Renal cortex interstitium (tissue), 11 donors: ENCODE data around the gene TBX4. TPM values are rescaled to one million over a fixed set of nuclear protein-coding genes. Genes with fewer than 3 reads are reported as not detected.

Experiments
- DNase-seq, 11 donors: peaks; one replicate each; pipeline ENCODE4 v3.0.0-alpha.2; 2013; ENCODE audit warnings: low read depth in 9 of 11, low spot score in 4 of 11; ENCODE audit errors: extremely low read depth in 1 of 11
- polyA plus RNA-seq, 3 donors: library from polyadenylated mRNA; unstranded; fragments of 120-200 nt; gene quantifications; one replicate each; pipeline ENCODE4 v1.2.1, GENCODE V29; 2013; ENCODE audit not compliant: insufficient read length in 3 of 3

Gene TBX4
- polyA plus RNA-seq, 3 donors, result 0.11 to 0.39 (median 0.29) TPM

DNA sequence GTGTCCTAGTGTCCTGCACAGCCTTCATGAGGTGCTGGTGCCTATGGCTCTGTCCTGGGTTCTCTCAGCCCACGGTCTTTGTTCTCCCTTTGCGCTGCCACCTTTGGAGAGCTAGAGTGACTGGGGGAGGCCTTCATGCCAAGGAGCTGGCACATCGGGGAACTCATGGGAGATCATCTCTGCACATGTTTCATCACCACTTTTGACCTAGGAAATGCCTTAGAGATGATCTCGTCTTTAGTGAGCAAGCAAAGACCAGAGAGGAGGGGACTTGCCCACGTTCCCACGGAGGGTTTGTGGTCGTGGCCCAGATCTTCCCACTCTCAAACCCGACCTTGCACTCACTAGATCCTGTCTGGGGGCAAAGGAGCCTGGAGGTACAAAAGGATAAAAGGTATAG, 23.5 kb downstream of the TBX4 start:
- DNase-seq, result no peak

DNA sequence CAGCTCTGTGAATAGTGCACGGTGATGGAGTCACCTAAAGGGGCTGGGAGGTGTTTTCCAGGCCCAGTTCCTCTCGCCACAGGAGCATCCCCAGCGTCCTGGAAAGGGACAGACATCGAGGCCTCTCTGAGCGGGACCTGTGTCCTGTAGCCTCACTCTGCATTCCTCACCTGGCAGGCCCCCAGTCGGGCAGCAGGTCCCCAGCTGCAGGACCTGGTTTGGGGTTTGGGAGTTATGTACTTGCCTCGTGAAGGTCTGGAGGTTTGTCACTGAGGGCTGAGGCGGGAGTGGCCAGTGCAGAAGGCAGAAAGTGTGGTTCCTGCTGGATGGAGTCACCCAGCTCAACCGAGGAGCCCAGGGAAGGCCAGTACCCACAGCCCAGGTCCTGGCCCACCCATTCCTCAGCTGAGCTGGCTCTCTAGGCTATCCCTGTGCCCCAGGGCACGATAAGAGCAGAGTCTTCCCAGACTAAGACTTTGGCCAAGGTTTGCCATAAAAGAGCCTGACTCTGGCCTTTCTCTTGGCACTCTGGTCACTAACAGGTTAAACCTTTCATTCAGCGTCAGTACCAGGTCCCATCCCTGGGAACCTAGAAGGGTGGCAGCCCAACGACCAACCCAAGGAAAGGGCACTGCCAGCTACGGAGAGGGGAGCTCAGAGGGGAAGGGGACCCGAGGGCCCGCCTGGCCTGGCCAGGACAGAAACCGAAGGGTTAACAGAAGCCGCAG, 24.4 kb downstream of the TBX4 start:
- DNase-seq, result no peak

DNA sequence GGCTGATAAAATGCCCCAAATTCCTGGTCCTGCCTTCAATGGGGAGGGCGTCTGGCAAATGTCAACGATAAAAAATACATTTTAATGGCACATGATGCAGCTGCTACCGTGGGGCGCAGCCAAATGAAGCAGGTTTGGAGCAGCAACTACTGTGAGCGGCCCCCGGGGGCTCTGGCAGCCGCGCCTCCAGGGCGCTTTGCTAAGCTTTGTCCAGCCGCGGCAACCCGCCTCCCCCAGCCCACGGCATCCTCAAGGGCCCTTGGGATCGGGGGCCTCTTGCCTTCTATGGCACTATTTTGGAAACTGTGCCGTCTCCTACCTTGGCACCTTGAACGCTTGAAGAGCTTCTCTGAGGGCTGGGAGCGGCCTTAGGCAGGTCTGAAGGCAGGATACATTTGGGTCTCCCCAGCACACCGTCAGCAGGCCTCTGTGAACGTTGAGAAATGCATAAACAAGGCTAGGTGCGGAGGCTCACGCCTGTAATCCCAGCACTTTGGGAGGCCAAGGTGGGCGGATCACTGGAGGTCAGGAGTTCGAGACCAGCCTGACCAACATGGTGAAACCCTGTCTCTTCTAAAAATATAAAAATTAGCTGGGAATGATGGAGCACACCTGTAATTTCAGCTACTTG, 25.1 kb downstream of the TBX4 start:
- no peak for DNase-seq

DNA sequence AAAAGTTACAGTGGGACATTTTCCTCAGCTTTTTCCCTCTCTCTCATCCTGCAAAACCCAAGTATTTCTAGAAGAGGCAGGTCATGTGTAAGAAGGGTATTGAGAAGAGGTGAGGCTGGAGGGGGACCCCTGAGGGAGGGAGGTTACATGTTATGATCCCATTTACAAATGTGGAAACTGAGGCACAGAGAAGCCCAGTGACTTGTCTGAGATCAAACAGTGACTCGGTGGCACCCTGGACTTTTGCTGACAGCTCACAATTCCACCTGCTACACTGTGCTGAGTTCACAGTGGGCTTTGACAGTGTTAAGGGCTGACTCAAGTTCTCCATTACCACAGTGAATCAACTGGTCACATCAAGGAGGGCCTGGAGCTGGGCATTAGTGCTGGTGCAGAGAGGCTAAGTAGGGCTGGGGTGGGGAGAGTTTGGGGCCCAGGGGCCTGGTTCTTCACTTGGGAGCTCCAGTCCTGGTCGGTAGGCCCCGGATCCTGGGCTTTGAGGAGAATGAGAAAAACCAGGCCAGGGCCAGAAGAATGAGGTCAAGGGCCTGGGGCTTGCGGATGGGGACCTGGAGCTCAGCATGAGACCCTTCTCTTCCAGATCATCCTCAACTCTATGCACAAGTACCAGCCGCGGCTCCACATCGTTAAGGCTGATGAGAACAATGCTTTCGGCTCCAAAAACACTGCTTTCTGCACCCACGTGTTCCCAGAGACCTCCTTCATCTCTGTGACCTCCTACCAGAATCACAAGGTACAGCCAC, 26.0 kb downstream of the TBX4 start:
- DNase-seq, result no peak

DNA sequence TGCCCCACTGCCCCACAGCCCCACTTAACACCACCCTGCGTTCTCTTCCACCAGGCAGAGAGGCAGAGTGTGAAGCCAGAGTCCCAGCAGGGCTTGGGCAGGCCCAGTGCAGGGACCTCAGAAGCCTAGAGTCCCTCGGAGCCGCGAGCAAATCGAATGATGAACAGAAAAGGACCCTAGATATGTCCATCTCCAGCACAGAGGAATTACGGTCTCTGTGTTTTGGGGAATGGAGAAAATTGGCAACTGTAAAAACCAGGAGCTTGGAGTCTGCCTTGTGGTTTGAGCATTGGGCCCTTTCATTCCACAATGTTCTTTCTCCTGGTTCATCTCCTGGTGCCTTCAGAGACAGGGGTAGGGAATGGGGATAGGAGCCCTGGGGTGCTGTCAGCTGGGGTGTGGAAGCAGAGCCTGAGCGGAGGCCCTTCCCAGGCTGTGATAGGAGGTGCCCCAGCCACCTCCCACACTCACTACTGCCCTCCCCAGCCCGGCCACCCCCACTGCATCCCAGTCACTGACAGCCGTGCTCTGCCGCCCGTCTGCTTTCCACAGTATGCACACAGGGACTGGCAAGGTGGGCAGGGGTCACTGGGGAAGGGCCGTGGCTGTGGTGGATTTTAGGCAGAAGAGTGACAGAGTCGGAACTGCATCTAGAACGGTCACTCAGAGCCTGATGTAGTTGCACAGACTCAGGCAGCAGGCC, 26.7 kb downstream of the TBX4 start:
- no peak for DNase-seq

DNA sequence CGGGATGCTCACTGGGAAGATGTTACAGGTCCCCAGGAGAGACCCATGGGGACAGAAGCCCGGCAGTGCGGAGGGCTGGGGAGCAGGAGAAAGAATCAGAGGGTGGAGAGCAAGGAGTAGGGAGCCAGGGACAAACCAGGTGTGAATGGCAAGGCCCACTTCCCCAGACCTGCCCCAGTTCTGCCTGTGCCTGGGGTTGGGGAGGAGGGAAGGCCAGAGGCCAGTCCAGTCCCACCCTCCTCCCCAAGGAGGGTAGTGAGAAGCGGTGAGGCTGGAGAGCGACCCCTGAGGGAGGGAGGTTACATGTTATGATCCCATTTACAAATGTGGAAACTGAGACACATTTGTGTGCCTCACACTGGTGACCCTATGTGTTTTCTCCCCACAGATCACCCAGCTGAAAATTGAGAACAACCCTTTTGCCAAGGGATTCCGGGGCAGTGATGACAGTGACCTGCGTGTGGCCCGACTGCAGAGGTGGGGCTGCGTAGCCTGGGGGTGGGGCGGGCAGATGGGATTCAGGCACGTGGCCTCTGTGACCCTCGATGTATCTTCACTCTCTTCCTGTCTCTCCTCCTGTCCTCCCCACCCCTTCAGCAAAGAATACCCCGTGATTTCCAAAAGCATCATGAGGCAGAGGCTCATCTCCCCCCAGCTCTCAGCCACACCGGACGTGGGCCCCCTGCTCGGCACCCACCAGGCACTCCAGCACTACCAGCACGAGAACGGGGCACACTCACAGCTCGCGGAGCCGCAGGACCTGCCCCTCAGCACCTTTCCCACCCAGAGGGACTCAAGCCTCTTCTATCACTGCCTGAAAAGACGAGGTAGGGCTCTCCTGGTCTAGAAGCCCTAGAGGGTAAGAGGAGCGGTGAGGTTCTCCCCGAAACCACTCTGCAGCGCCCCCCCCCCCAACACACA, 27.5 kb downstream of the TBX4 start:
- DNase-seq, result no peak

DNA sequence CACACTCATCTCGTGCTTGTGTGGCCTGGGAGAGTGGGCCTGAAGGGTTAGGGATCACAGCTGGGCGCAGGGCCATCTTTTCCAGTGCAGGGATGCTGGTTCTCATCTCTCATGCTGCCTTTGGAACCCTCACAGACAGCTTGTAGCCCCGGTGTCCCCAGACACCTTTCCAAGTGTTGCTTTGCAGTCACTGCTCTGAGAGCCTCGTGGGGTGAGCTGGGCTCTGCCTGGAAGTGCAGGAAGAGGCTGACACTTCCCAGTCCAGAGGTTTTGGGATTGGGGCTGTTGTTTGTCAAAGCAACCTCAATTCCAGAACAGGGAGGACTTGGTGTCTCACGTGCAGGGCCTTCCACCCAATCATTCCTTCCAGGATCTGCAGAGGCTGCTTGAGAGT, 28.2 kb downstream of the TBX4 start:
- no peak for DNase-seq

DNA sequence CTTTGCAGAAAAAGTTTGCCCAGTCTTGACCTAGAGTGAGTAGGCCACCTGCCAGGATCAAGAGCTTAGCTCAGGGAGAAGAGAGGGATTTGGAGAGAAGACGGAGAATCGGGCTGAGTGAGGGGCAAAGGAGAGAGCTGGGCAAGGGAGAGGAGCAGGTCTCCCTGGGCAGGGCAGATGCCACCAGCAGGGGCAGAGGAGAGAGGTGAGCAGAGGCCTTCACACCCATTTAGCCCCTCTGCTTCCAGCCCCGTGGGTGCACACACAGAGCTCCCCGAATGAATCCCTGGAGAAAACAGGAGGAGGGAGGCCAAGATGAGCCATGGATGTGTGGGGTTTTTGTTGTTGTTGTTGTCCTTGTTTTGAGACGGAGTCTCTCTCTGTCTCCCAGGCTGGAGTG, 29.2 kb downstream of the TBX4 start:
- DNase-seq, result no peak

DNA sequence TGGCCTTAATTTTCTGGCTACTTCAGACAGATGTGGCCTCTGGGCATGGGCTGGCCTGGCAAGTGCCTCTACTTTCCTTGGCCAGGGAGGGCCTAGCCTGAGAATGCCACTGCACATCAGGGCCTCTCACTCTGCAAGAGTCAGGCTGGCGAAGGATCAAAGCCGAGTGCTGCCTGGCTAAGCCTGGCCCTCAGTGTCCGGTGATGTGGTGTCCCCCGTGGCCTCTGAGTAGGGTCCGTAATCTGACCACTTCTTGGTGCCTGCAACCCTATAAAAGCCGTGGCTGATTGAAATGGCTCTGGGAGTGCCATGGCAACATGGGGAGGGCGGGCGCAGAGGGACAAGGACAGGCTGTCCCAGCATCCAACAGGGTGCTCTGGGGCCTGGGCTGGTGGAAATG, 30.2 kb downstream of the TBX4 start:
- DNase-seq, result no peak

DNA sequence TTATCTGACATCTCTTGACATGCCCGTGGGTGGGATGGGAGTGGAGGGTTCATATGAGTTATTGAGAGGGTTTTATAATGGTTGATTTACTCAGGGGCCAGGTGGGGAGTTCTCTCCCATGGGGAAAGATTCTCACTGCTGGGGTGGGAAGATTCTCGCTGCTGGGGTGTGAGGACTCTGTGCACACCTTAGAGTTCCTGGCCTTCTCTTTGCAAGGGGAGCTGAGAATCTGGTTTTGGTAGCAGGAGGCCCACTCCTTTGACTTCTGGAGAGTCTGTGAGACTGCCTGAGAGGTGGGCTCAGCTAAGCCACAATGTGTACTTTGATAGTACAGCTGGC, 31.5 kb downstream of the TBX4 start:
- DNase-seq, result no peak

DNA sequence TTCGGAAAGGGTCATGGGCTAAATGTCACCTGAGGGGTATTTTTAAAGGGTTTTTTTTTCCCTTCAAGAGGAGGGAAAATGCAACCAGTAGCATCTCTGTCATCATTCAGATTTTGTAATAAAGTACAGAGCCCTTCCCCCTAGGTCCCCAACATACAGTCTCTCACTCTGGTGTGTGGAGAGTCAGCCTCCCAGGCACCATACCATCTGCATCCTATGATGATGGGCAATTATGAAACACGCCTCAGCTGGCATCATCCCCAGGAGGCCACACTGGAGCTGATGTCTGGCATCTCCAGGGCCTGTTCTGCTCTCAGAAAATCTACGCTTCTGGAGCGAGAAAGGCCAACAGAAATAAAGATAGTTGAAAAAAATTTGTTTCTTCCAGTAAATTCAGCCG, 32.0 kb downstream of the TBX4 start:
- DNase-seq, result no peak

DNA sequence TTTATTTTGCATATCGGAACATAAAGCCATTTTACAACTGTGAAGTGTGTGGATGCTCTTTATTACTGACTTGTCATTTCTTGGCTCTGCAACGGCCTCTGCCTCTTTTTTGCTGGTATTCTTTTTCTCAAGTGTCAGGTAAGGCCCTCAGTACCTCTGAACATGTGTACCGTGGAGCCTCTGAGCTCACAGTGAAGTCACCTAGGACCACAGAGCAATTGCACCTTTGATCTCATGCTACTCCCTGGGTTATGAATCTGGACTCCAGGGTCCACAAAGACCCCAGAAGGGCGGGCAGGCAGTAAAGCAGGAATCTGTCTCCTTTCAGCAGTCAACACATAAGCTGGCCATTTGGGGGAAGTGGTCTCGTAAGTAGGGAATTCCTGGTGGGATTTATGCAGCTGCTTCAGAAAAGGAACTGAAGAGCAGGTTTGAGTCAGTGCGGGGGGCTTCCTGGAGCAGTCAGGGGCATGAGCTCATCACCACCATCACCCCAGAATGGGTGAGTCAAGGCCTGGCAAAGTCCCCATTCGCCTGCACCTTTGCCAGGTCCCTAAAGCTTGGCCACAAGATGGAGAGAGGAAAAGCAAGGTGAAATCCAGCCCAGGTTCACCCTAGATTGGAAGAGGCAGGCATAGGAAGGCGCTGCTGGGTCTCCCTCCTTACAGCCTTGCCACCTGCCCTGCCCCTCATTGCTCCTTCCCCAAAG, 33.0 kb downstream of the TBX4 start:
- DNase-seq, result no peak

DNA sequence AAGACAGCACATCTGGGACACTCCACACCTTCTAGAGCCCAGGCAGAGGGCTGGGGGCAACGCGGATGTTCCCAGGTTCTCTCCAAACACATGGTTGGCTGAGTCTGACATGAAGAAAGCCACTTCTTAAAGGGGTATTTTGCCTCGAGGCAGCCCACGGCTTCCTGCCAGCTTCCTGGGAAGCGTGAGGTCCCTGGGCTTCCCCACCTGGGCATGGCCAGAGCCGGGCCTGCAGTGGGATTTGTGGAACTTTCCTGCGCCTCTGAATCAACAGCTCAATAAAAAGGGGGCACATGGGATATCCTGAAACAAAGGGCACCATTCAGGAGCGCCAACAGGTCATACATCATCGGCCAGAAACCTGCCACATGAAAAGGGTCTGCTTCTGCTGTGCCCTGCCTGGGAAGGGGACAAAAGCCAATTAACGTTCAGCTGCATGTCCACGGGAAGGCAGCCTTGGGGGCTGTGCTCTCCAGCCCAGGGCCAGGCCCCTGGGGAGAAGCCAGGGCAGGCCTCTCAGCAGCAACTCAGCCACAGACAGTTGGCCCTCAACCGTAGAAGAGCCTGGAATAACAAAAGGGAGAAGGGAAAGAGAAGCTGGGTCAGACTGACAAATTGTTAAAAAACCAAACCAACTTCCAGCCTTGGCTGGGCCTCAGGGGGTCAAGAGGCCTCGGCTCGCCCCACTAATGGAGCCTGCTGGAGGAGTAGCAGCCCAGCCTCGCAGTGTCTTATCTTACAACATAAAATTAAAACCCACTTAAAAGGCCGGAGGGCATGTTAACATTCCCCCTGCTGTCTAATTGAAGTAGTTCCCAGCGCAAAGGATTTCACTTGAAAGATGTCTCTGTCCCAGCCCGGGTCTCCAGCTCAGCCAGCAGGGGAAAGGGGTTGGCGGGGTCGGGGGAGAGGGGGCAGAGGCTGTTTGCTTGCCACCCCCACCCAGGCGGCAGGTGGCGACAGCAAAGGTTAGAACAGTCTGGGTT, 34.2 kb downstream of the TBX4 start:
- no peak for DNase-seq

DNA sequence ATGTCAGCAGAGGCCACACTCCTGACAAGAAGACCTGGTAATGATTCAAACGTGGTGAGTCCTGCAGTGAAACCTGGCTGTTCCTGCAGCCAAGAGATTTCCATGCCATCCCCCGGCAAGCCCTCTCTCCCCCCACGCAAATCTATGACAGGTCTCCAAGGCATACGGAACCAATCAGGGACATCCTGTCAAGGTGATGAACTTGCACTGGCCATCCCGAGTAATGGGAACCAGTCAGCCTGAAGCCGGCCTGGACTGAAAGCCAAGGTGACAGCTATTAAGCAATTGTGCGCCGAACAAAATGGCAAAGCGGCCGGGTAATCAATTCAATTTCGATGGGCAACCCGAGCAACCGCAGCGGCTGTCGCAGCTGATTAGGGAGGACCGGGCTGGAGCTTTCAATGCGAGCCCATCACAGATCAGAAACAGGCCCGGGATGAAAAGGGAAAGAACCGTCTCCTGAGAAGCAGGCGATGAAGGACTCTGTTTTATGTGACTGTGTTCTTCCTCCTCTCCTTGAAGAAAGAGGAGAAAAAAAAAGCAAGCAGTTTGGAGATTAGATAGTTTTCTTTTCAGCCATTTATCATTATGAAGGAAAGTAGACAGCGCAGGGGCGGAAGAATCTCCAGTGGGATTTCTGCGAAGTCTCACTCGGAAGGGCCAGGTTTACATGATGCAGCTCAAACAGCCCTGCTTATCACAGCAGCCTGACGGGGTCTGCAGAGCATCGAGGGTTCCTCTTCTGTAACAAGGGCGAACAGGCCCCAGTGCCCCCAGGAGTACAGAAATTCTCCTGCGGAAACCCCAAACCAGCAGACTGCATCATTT, 35.2 kb downstream of the TBX4 start:
- no peak for DNase-seq

DNA sequence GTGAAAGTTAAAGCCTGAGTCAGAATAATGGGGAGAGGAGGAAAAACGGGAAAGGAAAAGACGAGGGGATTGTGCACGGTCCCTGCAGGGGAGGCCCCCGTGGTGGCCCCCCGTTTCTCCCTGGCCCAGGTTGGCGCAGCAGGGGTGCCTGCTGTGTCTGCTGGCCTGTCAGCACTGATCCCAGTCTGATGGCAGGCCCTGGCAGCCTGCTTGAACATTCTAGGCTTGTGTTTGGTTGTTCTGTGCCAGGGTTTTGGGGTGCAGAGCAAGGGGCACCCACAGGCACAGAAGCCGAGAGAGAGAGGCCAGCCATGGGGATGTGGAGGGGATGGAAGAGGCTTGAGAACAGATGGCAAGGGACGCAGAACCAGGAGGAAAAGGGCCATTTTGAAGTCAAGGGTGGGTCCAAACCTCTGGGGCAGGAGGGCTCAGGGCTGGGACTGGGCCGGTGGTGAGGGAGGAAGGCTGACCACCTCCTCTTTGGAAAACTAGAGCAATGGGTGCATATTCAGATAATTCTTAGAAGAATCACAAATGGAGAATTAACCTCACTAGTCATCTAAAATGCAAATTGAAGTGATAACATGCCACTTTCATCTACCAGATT, 35.9 kb downstream of the TBX4 start:
- DNase-seq, result no peak
